ENCODE measurements around the gene DPEP2. TPM values are rescaled to one million over a fixed set of nuclear protein-coding genes. Genes with fewer than 3 reads are reported as not detected.

Gene DPEP2
- total and polyA plus RNA-seq, 2 of the 13 experiments (the other 11 are each of a cell fraction or from before 2014, with no cell fraction given) = 0.18 TPM; not detected in 1

DNA sequence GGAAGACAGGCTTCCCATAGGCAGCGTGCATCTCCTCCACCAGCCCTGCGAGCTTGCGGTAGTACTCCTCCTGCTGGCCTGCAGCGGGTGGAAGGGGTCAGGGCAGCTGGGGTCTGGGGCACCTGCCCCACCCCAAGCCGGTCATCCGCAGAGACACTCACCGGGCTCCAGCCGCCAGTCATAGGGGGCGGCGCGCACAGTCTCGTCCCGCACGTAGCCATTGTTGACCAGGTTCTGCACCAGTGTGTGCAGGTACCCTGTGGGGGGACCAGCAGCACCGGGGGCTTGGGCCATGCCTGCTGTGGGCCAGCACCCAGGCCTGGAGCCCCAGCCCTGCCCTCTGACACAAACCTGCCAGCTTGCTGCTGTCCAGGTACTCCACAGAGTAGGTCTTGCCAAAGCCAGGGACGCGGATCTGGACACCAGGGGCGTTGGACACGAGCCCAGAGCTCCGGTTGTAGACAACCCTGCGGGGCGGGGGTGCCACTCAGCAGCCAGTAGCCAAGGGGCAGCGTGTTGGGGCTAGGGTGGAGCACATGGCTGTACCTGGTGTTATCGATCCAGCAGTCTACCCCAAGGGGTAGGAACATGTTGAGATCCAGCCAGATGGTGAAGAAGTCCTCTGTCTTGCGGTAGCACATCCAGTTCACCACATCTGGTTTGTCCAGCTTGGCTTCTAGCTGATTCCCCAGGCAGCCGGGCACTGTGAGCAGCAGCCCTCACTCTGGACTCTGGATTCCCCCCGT is 56.6 kb downstream of the DPEP2 start (continued):
- TF ChIP-seq, protein P1, sequence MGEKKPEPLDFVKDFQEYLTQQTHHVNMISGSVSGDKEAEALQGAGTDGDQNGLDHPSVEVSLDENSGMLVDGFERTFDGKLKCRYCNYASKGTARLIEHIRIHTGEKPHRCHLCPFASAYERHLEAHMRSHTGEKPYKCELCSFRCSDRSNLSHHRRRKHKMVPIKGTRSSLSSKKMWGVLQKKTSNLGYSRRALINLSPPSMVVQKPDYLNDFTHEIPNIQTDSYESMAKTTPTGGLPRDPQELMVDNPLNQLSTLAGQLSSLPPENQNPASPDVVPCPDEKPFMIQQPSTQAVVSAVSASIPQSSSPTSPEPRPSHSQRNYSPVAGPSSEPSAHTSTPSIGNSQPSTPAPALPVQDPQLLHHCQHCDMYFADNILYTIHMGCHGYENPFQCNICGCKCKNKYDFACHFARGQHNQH (CRISPR knock-in tag; IDR thresholded peaks at IDR 0.05) = peak; percentile 57; the same call in 1 of the 2 replicates
- TF ChIP-seq ZNF761 (CRISPR knock-in tag; conservative IDR thresholded peaks at IDR 0.05) (peak; percentile 23; the same call in 1 of the 2 replicates), FOXJ3 (CRISPR knock-in tag; IDR thresholded peaks at IDR 0.05; ENCODE audit: borderline replicate concordance) (no peak), KLF11 (CRISPR knock-in tag; IDR thresholded peaks at IDR 0.05) (0 out of 2 replicates have a peak, but pooled peaks have one; percentile 15), SALL1 (CRISPR knock-in tag; IDR thresholded peaks at IDR 0.05) (0 out of 2 replicates have a peak, but pooled peaks have one; percentile 17), SP2 (CRISPR knock-in tag; IDR thresholded peaks at IDR 0.05) (peak; percentile 15), ZNF274 (CRISPR knock-in tag; IDR thresholded peaks at IDR 0.05) (peak; percentile 19; the same call in 1 of the 2 replicates), ELF3 (CRISPR knock-in tag; IDR thresholded peaks at IDR 0.05) (peak; percentile 8; the same call in 1 of the 2 replicates), ZBTB42 (CRISPR knock-in tag; IDR thresholded peaks at IDR 0.05) (peak; percentile 85; the same call in 1 of the 2 replicates), ZNF350 (CRISPR knock-in tag; IDR thresholded peaks at IDR 0.05; ENCODE audit: borderline replicate concordance, low read depth) (no peak; the same call in 1 of the 2 replicates), SOX13 (IDR thresholded peaks at IDR 0.05) (no peak), SOX13 (CRISPR knock-in tag; conservative IDR thresholded peaks at IDR 0.05 in 1 of 2, IDR thresholded peaks at IDR 0.05 in 1 of 2) (0 out of 4 replicates have a peak, but pooled peaks of 1 of the 2 experiments have one; percentile 6), PHF20 (CRISPR knock-in tag; IDR thresholded peaks at IDR 0.05) (peak; percentile 32; the same call in 1 of the 2 replicates), ZNF317 (CRISPR knock-in tag; IDR thresholded peaks at IDR 0.05) (0 out of 2 replicates have a peak, but pooled peaks have one; percentile 11), RARA (CRISPR knock-in tag; IDR thresholded peaks at IDR 0.05) (no peak), ZFP90 (CRISPR knock-in tag; IDR thresholded peaks at IDR 0.05; ENCODE audit: borderline replicate concordance) (0 out of 2 replicates have a peak, but pooled peaks have one; percentile 9), ZNF33B (CRISPR knock-in tag; IDR thresholded peaks at IDR 0.05) (peak; percentile 68; the same call in 1 of the 2 replicates), NFIB (CRISPR knock-in tag; IDR thresholded peaks at IDR 0.05; ENCODE audit: borderline replicate concordance) (peak; percentile 90; the same call in 1 of the 2 replicates)
- TF ChIP-seq, protein P2, sequence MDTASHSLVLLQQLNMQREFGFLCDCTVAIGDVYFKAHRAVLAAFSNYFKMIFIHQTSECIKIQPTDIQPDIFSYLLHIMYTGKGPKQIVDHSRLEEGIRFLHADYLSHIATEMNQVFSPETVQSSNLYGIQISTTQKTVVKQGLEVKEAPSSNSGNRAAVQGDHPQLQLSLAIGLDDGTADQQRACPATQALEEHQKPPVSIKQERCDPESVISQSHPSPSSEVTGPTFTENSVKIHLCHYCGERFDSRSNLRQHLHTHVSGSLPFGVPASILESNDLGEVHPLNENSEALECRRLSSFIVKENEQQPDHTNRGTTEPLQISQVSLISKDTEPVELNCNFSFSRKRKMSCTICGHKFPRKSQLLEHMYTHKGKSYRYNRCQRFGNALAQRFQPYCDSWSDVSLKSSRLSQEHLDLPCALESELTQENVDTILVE (CRISPR knock-in tag; IDR thresholded peaks at IDR 0.05) = 0 out of 2 replicates have a peak, but pooled peaks have one; percentile 18
- TF ChIP-seq, protein P3, sequence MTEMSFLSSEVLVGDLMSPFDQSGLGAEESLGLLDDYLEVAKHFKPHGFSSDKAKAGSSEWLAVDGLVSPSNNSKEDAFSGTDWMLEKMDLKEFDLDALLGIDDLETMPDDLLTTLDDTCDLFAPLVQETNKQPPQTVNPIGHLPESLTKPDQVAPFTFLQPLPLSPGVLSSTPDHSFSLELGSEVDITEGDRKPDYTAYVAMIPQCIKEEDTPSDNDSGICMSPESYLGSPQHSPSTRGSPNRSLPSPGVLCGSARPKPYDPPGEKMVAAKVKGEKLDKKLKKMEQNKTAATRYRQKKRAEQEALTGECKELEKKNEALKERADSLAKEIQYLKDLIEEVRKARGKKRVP (CRISPR knock-in tag; IDR thresholded peaks at IDR 0.05) = no peak
- TF ChIP-seq, protein P4, sequence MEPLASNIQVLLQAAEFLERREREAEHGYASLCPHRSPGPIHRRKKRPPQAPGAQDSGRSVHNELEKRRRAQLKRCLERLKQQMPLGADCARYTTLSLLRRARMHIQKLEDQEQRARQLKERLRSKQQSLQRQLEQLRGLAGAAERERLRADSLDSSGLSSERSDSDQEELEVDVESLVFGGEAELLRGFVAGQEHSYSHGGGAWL (CRISPR knock-in tag; IDR thresholded peaks at IDR 0.05) = peak; percentile 54
- TF ChIP-seq, protein P5, sequence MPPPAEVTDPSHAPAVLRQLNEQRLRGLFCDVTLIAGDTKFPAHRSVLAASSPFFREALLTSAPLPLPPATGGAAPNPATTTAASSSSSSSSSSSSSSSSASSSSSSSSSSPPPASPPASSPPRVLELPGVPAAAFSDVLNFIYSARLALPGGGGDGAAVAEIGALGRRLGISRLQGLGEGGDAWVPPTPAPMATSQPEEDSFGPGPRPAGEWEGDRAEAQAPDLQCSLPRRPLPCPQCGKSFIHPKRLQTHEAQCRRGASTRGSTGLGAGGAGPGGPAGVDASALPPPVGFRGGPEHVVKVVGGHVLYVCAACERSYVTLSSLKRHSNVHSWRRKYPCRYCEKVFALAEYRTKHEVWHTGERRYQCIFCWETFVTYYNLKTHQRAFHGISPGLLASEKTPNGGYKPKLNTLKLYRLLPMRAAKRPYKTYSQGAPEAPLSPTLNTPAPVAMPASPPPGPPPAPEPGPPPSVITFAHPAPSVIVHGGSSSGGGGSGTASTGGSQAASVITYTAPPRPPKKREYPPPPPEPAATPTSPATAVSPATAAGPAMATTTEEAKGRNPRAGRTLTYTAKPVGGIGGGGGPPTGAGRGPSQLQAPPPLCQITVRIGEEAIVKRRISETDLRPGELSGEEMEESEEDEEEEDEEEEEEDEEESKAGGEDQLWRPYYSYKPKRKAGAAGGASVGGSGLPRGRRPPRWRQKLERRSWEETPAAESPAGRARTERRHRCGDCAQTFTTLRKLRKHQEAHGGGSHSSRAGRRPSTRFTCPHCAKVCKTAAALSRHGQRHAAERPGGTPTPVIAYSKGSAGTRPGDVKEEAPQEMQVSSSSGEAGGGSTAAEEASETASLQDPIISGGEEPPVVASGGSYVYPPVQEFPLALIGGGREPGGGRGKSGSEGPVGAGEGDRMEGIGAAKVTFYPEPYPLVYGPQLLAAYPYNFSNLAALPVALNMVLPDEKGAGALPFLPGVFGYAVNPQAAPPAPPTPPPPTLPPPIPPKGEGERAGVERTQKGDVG (CRISPR knock-in tag; IDR thresholded peaks at IDR 0.05; ENCODE audit: borderline replicate concordance) = peak; percentile 80; the same call in 1 of the 2 replicates

All from HepG2 (cell line).